Breast epithelium (tissue), 4 donors: ENCODE data around the gene NPHP3. TPM values are rescaled to one million over a fixed set of nuclear protein-coding genes. Genes with fewer than 3 reads are reported as not detected.
A peak's percentile ranks its signal among the peaks of the same experiment; 100 is the strongest.

Source experiments
- DNase-seq, 2 donors: peaks; one replicate each; pipeline ENCODE4 v3.0.0-alpha.2; 2019; ENCODE audit warnings: low spot score in 2 of 2
- H3K27ac ChIP-seq, 2 donors: fragments of 200-600 bp; sonication (generic) in 1 of 2; one replicate each; pipeline ENCODE4 v1.5.1; 2016 to 2019; ENCODE audit warnings: mild to moderate bottlenecking in 1 of 2
- H3K27me3 ChIP-seq, 2 donors: fragments of 200-600 bp; sonication (generic) in 1 of 2; one replicate each; pipeline versions ENCODE4 v1.5.1 to v1.6.0; 2017 to 2019; ENCODE audit warnings: control low read depth in 1 of 2, mild to moderate bottlenecking in 1 of 2
- H3K36me3 ChIP-seq: fragments of 200-600 bp; one replicate; pipeline ENCODE4 v1.5.1; 2019
- H3K4me1 ChIP-seq, 2 donors: fragments of 200-600 bp; sonication (generic); one replicate each; pipeline ENCODE4 v1.5.1; 2016 to 2019; ENCODE audit warnings: control low read depth in 1 of 2
- H3K4me3 ChIP-seq, 3 donors: fragments of 200-600 bp; sonication (generic); 1 replicate in 2 of 3; 2 replicates in 1 of 3; pipeline ENCODE4 v1.5.1; 2016 to 2019; ENCODE audit warnings: mild to moderate bottlenecking in 3 of 3, moderate library complexity in 2 of 3
- H3K9me3 ChIP-seq, 2 donors: fragments of 200-600 bp; sonication (generic) in 1 of 2; one replicate each; pipeline ENCODE4 v1.5.1; 2016 to 2019; ENCODE audit warnings: control low read depth in 1 of 2
- CTCF ChIP-seq, 3 donors: fragments of 450-650 bp; IDR thresholded peaks; one replicate each; pipeline ENCODE4 v1.5.1; 2016 to 2017; ENCODE audit warnings: antibody characterized with exemption in 3 of 3, mild to moderate bottlenecking in 3 of 3, moderate library complexity in 3 of 3
- POLR2A ChIP-seq: fragments of 450-650 bp; IDR thresholded peaks from one replicate; pipeline ENCODE4 v1.6.1; 2016; ENCODE audit warnings: antibody characterized with exemption, mild to moderate bottlenecking, moderate library complexity
- POLR2AphosphoS5 ChIP-seq, 3 donors: sonication (generic); formaldehyde crosslinking; IDR thresholded peaks; one replicate each; pipeline ENCODE4 v1.6.1; 2017; ENCODE audit warnings: antibody characterized with exemption in 3 of 3
- intact Hi-C: fragments of 100-400 bp; cut with DNase I; formaldehyde crosslinking; loops from one replicate; pipeline ENCODE4 v1.15.1; 2023; ENCODE audit warnings: low total_unique reads
- total RNA-seq, 3 donors: library from RNA; depleted of rRNA; stranded (reverse); fragments of >200 nt; gene quantifications; one replicate each; pipeline ENCODE4 v1.1.0, GENCODE V29; 2016

NPHP3 gene
- total RNA-seq, 3 donors from 2014 or later = 53.0 to 98.2 (median 54.7) TPM

- H3K4me3 ChIP-seq = no peak overlapping the region
- no peak for DNase-seq
- no peaks in the 10 kb centered on the region for H3K36me3 ChIP-seq
- no peaks in the 10 kb centered on the region for H3K4me1 ChIP-seq
- TF ChIP-seq POLR2A (no peak), CTCF (IDR thresholded peaks at IDR 0.05) (no peak), POLR2AphosphoS5 (IDR thresholded peaks at IDR 0.05) (no peak)
- no peaks in the 10 kb centered on the region for H3K9me3 ChIP-seq
- intact Hi-C loops = no loop called here
- no peaks in the 10 kb centered on the region for H3K27me3 ChIP-seq
- peak overlapping the region in 1 of 2 donors; percentile 93 for H3K27ac ChIP-seq
Measured at GRCh38 chr3:132657869-132658747, 64.1 kb downstream of the NPHP3 start.

- Histone ChIP-seq H3K9me3 (no peaks in the 10 kb centered on the region), H3K4me1 (no peaks in the 10 kb centered on the region), H3K27ac (no peak overlapping the region), H3K36me3 (no peaks in the 10 kb centered on the region), H3K4me3 (no peak overlapping the region), H3K27me3 (no peaks in the 10 kb centered on the region)
- intact Hi-C loops = no loop called here
- TF ChIP-seq POLR2AphosphoS5 (IDR thresholded peaks at IDR 0.05) = no peak
- no peak for TF ChIP-seq CTCF (IDR thresholded peaks at IDR 0.05)
- TF ChIP-seq POLR2A = no peak
- DNase-seq = no peak
Measured at GRCh38 chr3:132655471-132655870, 66.7 kb downstream of the NPHP3 start.

- intact Hi-C loops = no loop called here
- H3K27ac ChIP-seq = no peak overlapping the region
- no peaks in the 10 kb centered on the region for H3K36me3 ChIP-seq
- no peak overlapping the region for H3K4me3 ChIP-seq
- H3K9me3 ChIP-seq = no peaks in the 10 kb centered on the region
- DNase-seq = no peak
- TF ChIP-seq POLR2AphosphoS5 (IDR thresholded peaks at IDR 0.05) = no peak
- TF ChIP-seq POLR2A = no peak
- TF ChIP-seq CTCF (IDR thresholded peaks at IDR 0.05) = no peak
- H3K4me1 ChIP-seq = no peaks in the 10 kb centered on the region
- H3K27me3 ChIP-seq = no peaks in the 10 kb centered on the region
Measured at GRCh38 chr3:132654721-132655120, 67.5 kb downstream of the NPHP3 start.

- H3K9me3 ChIP-seq = no peaks in the 10 kb centered on the region
- no peaks in the 10 kb centered on the region for H3K4me1 ChIP-seq
- DNase-seq = no peak
Measured at GRCh38 chr3:132654190-132654589, 68.0 kb downstream of the NPHP3 start.

More at GRCh38 chr3:132654190-132654589, 68.0 kb downstream of the NPHP3 start:
- Histone ChIP-seq H3K27ac (no peak overlapping the region), H3K27me3 (no peaks in the 10 kb centered on the region), H3K4me3 (no peak overlapping the region), H3K36me3 (no peaks in the 10 kb centered on the region)
- intact Hi-C loops = no loop called here
- no peak for TF ChIP-seq POLR2AphosphoS5 (IDR thresholded peaks at IDR 0.05)
- TF ChIP-seq POLR2A = no peak
- no peak for TF ChIP-seq CTCF (IDR thresholded peaks at IDR 0.05)
